GM18867 (cell line): ENCODE data around the gene ACTMAP.

Experiments used
- ATAC-seq: cut with Tn5 transposase; IDR thresholded peaks from one replicate; pipeline ENCODE4 v1.9.1; 2021; ENCODE audit warnings: mild to moderate bottlenecking, moderate library complexity; ENCODE audit not compliant: unreplicated experiment

ACTMAP gene

GRCh38 chr19:40701758-40702157, 48.5 kb downstream of the ACTMAP start:
- no peak for ATAC-seq

- no peak for ATAC-seq
Observed at GRCh38 chr19:40700083-40700482, 50.2 kb downstream of the ACTMAP start.

GRCh38 chr19:40697007-40697406, 53.3 kb downstream of the ACTMAP start:
- ATAC-seq = no peak

- ATAC-seq = no peak
Observed at GRCh38 chr19:40695881-40696280, 54.4 kb downstream of the ACTMAP start.

GRCh38 chr19:40693896-40694295, 56.4 kb downstream of the ACTMAP start:
- no peak for ATAC-seq

- no peak for ATAC-seq
Observed at GRCh38 chr19:40693150-40693788, 57.0 kb downstream of the ACTMAP start.

GRCh38 chr19:40692212-40692551, 58.1 kb downstream of the ACTMAP start:
- ATAC-seq = no peak

- no peak for ATAC-seq
Observed at GRCh38 chr19:40691421-40692211, 58.7 kb downstream of the ACTMAP start.
